SH-SY5Y (cell line): Measurements from ENCODE around the gene INF2.

ENCODE experiments used
- GATA2 ChIP-seq: IDR thresholded peaks from 2 replicates; pipeline ENCODE4 v1.6.1; 2011; ENCODE audit warnings: mild to moderate bottlenecking, low read depth, low read length
- GATA3 ChIP-seq: IDR thresholded peaks from 2 replicates; pipeline ENCODE4 v1.6.1; 2011; ENCODE audit warnings: low read depth, mild to moderate bottlenecking, low read length, moderate library complexity

Gene INF2

GRCh38 chr14:104691546-104692260 is 2.3 kb downstream of the INF2 start:
- no peak for TF ChIP-seq GATA2

- no peak for TF ChIP-seq GATA2
- TF ChIP-seq GATA3: no peak
Observed at GRCh38 chr14:104692261-104692938, 3.0 kb downstream of the INF2 start.

DNA sequence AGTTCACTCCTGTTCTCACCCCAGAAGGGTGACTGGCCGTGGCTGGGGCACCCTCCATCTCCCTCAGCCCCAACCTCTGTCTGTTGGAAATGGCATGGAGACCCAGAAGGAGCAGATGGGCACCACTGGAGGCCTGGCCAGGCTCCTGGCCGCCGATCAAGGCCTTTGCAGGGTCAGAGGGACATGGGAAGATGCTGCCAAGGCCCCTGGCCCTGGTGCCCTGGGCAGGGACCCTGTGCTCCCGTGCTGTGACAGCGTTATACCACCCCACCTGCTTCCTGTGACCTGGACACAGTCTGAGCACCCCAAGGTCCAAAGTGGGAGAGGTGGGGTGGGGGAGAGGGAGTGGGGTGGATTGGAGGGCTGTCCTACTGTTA is 3.5 kb downstream of the INF2 start:
- TF ChIP-seq GATA2 (no peak), GATA3 (no peak)

- TF ChIP-seq GATA2: no peak
- no peak for TF ChIP-seq GATA3
Observed at GRCh38 chr14:104693482-104694431, 4.3 kb downstream of the INF2 start.

DNA sequence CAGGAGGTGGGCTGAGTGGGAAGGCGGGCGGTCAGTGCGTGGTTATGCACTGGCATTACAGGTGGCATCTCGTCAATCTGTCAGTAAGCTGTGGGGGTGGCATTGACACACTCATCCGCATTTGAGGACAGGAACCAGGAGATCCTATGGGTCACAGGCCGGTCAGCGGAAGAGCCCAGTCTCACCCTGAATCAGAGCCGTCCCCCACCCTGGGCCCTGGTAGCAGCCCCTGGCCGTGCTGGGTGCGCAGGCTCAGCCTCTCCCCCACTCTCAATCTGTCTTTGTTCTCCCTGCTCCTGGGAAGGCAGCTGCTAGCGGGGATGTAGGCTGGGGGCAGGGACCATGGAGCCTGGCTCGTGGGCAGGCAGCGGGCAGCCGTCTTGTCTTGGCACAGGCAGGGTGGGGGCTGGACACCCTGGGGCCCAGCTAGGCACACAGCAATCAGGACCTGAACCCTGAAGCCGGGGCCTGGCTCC is 5.1 kb downstream of the INF2 start:
- TF ChIP-seq GATA2: no peak
- no peak for TF ChIP-seq GATA3

GRCh38 chr14:104694991-104695659 is 5.7 kb downstream of the INF2 start:
- TF ChIP-seq GATA3: no peak
- no peak for TF ChIP-seq GATA2

DNA sequence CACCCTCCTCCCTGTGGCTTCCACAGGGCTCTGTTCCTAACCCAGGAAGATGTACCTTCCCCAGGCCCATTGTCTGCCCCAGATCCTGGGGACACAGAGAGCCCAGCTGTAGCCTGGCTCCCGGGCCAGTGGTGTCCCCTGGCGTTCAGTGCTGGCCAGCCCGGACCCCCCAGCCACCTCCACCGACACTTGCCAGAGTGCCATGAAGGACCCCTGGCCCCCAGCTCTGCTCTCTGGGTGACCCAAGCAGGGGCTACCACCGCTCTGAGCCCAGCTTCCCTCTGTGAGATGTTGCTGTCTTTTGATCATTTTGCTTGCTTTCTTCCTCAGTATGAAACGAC is 6.2 kb downstream of the INF2 start:
- no peak for TF ChIP-seq GATA2
- no peak for TF ChIP-seq GATA3

DNA sequence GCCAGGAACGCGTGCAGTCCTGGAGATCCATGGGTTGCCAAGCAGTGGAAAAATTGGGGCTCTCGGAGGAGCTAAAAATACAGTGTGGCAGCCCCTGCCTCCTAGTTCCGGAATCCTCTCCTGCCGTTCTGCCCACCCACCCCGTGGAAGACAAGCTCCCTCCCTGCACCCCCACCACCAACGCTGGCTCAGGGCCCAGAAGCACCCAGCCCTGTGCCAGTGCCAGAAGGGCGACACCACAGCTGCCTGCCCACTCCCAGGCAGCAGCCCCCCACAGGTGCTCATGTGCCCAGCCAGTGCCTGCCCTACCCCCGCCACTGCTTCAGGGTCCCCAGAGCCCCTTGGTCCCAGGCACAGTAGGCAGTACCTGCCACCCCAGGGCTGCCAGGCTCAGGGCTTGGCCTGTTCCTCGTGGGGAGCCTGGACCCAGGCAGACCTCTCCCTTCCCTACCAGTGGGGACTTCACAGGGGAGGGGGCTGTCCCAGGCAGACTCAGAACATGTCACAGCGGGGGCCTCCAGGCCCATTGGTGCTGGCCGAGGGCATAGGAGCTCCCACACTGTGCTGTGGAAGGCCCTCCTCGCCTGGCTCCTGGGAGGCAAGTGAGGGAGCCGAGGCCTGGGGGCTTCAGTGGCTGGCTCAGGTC is 7.4 kb downstream of the INF2 start:
- no peak for TF ChIP-seq GATA3
- TF ChIP-seq GATA2: no peak

DNA sequence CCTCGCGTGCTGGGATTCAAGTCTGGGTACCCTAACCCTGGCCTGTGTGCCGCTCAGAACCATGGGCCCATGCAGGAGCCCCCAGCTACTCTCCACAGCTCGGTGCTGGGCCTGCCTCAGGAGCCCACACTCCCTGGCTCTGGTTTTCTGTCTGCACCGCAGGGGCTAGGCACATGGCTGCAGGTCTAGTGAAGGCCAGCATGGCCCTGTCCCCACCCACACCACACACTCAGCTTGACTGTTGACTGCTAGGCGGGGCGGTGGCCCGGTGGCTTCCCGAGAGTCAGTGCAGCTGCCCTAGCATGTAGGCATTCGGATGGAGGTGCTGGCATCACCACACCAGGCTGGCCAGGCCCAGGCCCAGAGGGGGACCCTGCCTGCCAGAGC is 7.9 kb downstream of the INF2 start:
- no peak for TF ChIP-seq GATA3

- no peak for TF ChIP-seq GATA3
- no peak for TF ChIP-seq GATA2
Observed at GRCh38 chr14:104697892-104698583, 8.6 kb downstream of the INF2 start.

DNA sequence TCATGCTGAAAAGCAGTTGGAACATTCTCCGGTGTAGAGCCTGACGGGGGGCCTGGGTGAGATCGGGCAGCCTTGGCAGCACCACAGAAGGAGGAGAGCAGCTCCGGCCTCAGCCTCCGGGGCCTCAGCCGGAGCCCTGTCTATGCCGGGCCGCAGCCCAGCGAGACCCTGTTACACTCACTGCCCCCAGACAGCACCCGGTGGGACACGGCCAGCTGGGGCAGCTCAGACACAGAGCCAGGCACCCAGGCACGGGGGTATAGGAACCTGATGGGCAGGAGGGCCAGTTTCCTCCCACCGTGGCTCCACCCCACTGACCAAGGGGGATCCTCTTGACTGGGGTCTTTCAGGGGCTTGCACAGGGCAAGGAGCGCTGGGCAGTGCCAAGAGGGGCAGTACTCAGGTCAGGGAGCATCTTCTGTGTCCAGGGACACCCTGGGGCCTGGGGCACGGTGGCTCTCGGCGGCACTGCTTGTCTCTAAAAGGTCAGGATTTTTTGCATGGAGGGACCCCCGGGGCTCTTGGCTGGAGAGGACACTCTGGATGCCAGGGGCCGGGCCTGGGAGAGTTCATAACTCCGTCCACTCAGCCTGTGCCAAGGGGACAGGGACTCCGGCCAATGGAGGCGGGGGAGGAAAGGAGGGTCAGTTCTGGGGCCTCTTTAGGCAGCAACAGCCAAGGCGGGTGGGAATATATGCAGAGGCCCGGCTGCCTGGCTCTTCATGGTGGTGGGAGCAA is 9.4 kb downstream of the INF2 start:
- TF ChIP-seq GATA2: no peak
- TF ChIP-seq GATA3: no peak

GRCh38 chr14:104699426-104699748 is 10.0 kb downstream of the INF2 start:
- TF ChIP-seq GATA3 (no peak), GATA2 (no peak)

DNA sequence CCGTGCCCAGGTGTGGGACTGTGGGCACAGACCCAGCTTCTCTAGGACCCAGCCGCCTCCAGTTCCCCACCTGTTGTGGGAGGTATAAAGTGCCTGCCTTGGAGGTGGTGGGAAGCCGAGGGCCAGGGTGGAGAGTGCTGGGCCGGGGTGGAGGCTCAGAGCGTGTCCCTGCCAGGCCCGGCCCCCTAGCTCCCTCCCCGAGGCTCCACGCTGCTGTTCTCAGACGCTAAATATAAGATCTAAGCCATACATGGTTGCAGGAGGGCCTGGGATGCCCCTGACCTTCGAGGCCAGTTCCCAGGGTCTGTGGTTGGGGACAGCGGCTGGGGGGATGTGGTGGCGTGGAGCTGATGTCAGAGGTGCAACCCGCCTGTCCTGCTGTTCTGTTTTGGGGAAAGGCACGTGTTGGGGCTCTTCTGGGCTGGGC is 10.8 kb downstream of the INF2 start:
- TF ChIP-seq GATA2: no peak
- no peak for TF ChIP-seq GATA3
